H9 (cell line): ENCODE data around the gene UNC50. TPM values are rescaled to one million over a fixed set of nuclear protein-coding genes. Genes with fewer than 3 reads are reported as not detected.

Experiments used
- DNase-seq: peaks from one replicate; pipeline ENCODE4 v3.0.0-alpha.2; 2017
- H2AFZ ChIP-seq: one replicate; pipeline ENCODE4 v1.6.1; 2013; ENCODE audit warnings: mild to moderate bottlenecking, low read length, control low read depth, moderate library complexity
- H2AK5ac ChIP-seq: 2 replicates; pipeline ENCODE4 v1.6.1; 2013; ENCODE audit warnings: low read length, control low read depth, mixed read lengths; ENCODE audit not compliant: insufficient read length
- H2BK120ac ChIP-seq: one replicate; pipeline ENCODE4 v1.6.1; 2013; ENCODE audit warnings: low read depth, mild to moderate bottlenecking, low read length, control low read depth, inconsistent platforms; ENCODE audit not compliant: poor library complexity, severe bottlenecking
- H2BK12ac ChIP-seq: 2 replicates; pipeline ENCODE4 v1.6.1; 2013; ENCODE audit warnings: low read length, control low read depth, mixed read lengths, low read depth; ENCODE audit not compliant: insufficient read length
- H2BK15ac ChIP-seq: 2 replicates; pipeline ENCODE4 v1.6.1; 2013; ENCODE audit warnings: low read depth, low read length, control low read depth
- H2BK20ac ChIP-seq: one replicate; pipeline ENCODE4 v1.6.1; 2013; ENCODE audit warnings: low read depth, mild to moderate bottlenecking, low read length, control low read depth, inconsistent platforms; ENCODE audit not compliant: poor library complexity, severe bottlenecking
- H2BK5ac ChIP-seq: 2 replicates; pipeline ENCODE4 v1.6.1; 2013; ENCODE audit warnings: low read length, control low read depth, mixed read lengths; ENCODE audit not compliant: insufficient read length
- H3K14ac ChIP-seq: 2 replicates; pipeline ENCODE4 v1.6.1; 2013; ENCODE audit warnings: low read length, control low read depth; ENCODE audit not compliant: insufficient read depth
- H3K18ac ChIP-seq: 2 replicates; pipeline ENCODE4 v1.6.1; 2013; ENCODE audit warnings: low read depth, mild to moderate bottlenecking, mixed read lengths, low read length, control low read depth; ENCODE audit not compliant: insufficient read length
- H3K23ac ChIP-seq: 2 replicates; pipeline ENCODE4 v1.6.1; 2013; ENCODE audit warnings: low read length, control low read depth, mixed read lengths, low read depth; ENCODE audit not compliant: insufficient read length
- H3K23me2 ChIP-seq: 2 replicates; pipeline ENCODE4 v1.6.1; 2013; ENCODE audit warnings: low read depth, mild to moderate bottlenecking, mixed read lengths, low read length, control low read depth; ENCODE audit not compliant: insufficient read length, poor library complexity, severe bottlenecking
- H3K27ac ChIP-seq: 2 replicates; pipeline ENCODE4 v1.5.1; 2013; ENCODE audit warnings: low read length, control low read depth, mixed read lengths, low read depth; ENCODE audit not compliant: insufficient read length
- H3K27me3 ChIP-seq: 2 replicates; pipeline ENCODE4 v1.6.1; 2013; ENCODE audit warnings: low read length, control low read depth, inconsistent platforms; ENCODE audit not compliant: insufficient read depth
- H3K4ac ChIP-seq: 2 replicates; pipeline ENCODE4 v1.6.1; 2013; ENCODE audit warnings: low read depth, mild to moderate bottlenecking, control low read depth, inconsistent platforms, low read length, moderate library complexity
- H3K4me1 ChIP-seq: 2 replicates; pipeline ENCODE4 v1.6.1; 2013; ENCODE audit warnings: low read length, control low read depth, inconsistent platforms; ENCODE audit not compliant: insufficient read depth
- H3K4me2 ChIP-seq: 2 replicates; pipeline ENCODE4 v1.6.1; 2013; ENCODE audit warnings: low read length, control low read depth, mixed read lengths; ENCODE audit not compliant: insufficient read length, insufficient read depth
- H3K56ac ChIP-seq: 2 replicates; pipeline ENCODE4 v1.6.1; 2013; ENCODE audit warnings: low read depth, mild to moderate bottlenecking, mixed read lengths, low read length, control low read depth; ENCODE audit not compliant: insufficient read length
- H3K79me1 ChIP-seq: 2 replicates; pipeline ENCODE4 v1.6.1; 2013; ENCODE audit warnings: low read depth, mild to moderate bottlenecking, moderate library complexity, low read length, control low read depth, inconsistent platforms; ENCODE audit not compliant: insufficient read depth, poor library complexity, severe bottlenecking
- H3K79me2 ChIP-seq: 2 replicates; pipeline ENCODE4 v1.6.1; 2013; ENCODE audit warnings: low read length, control low read depth, inconsistent platforms; ENCODE audit not compliant: insufficient read depth
- H3K9ac ChIP-seq: 2 replicates; pipeline ENCODE4 v1.6.1; 2013; ENCODE audit warnings: low read length, control low read depth, mixed read lengths; ENCODE audit not compliant: insufficient read length; ENCODE audit errors: extremely low read depth
- H3K9me3 ChIP-seq: one replicate; pipeline ENCODE4 v1.6.1; 2013; ENCODE audit warnings: low read depth, low read length, inconsistent platforms; ENCODE audit not compliant: control insufficient read depth
- H3T11ph ChIP-seq: one replicate; pipeline ENCODE4 v1.6.1; 2013; ENCODE audit warnings: mild to moderate bottlenecking, low read length, control low read depth, inconsistent platforms
- H4K20me1 ChIP-seq: one replicate; pipeline ENCODE4 v1.6.1; 2013; ENCODE audit not compliant: control insufficient read depth, insufficient read length, insufficient read depth
- H4K5ac ChIP-seq: 2 replicates; pipeline ENCODE4 v1.6.1; 2013; ENCODE audit warnings: low read depth, mild to moderate bottlenecking, mixed read lengths, low read length, control low read depth; ENCODE audit not compliant: insufficient read length
- H4K8ac ChIP-seq: replicated peaks from 2 replicates; pipeline ENCODE4 v1.6.1; 2013; ENCODE audit warnings: low read length, control low read depth, mixed read lengths, low read depth; ENCODE audit not compliant: insufficient read length
- H4K91ac ChIP-seq: 2 replicates; pipeline ENCODE4 v1.6.1; 2013; ENCODE audit warnings: low read depth, mild to moderate bottlenecking, moderate library complexity, mixed read lengths, low read length, control low read depth; ENCODE audit not compliant: insufficient read length
- H3K27ac Mint-ChIP-seq, 3 experiments: 2 replicates in 2 of 3; 3 replicates in 1 of 3; pipeline ENCODE4 v1.8.0; 2020 to 2021; ENCODE audit warnings: mixed read lengths in 3 of 3, mild to moderate bottlenecking in 1 of 3, moderate library complexity in 1 of 3
- H3K27me3 Mint-ChIP-seq: 2 replicates; pipeline ENCODE4 v1.8.0; 2021; ENCODE audit warnings: low read depth, mild to moderate bottlenecking, moderate library complexity, mixed read lengths
- H3K36me3 Mint-ChIP-seq, 3 experiments: 2 replicates in 2 of 3; 3 replicates in 1 of 3; pipeline ENCODE4 v1.8.0; 2020 to 2021; ENCODE audit warnings: low read depth in 3 of 3, mixed read lengths in 3 of 3; ENCODE audit not compliant: insufficient read depth in 1 of 3
- H3K4me1 Mint-ChIP-seq, 2 experiments: 2 replicates each; pipeline ENCODE4 v1.8.0; 2020; ENCODE audit warnings: mixed read lengths in 2 of 2
- H3K4me3 Mint-ChIP-seq, 2 experiments: 2 replicates in 1 of 2; 3 replicates in 1 of 2; pipeline ENCODE4 v1.8.0; 2020 to 2021; ENCODE audit warnings: mild to moderate bottlenecking in 2 of 2, mixed read lengths in 2 of 2, moderate library complexity in 1 of 2
- H3K9me3 Mint-ChIP-seq, 2 experiments: 2 replicates in 1 of 2; 3 replicates in 1 of 2; pipeline ENCODE4 v1.8.0; 2020; ENCODE audit warnings: mild to moderate bottlenecking in 2 of 2, mixed read lengths in 2 of 2, moderate library complexity in 1 of 2
- CTCF ChIP-seq: fragments of 200-600 bp; sonication (generic); conservative IDR thresholded peaks from 3 replicates; pipeline ENCODE4 v1.8.0; 2021; ENCODE audit warnings: antibody characterized with exemption, mild to moderate bottlenecking
- WGBS: extraction: QIAGEN DNeasy Blood & Tissue Kit; methylation state at CpG from one replicate; pipeline ENCODE4 v1.1.7; 2013; ENCODE audit warnings: missing lambda C conversion rate, low lambda C conversion rate, mixed read lengths; ENCODE audit not compliant: insufficient read length; ENCODE audit errors: extremely low coverage; 5-methylcytosine and 5-hydroxymethylcytosine counted together
- total RNA-seq: library from RNA; stranded (reverse); gene quantifications from 2 replicates; pipeline ENCODE4 v1.2.1, GENCODE V29; 2021

UNC50 gene
- total RNA-seq, 1 experiment from 2014 or later: 35.4 TPM

GRCh38 chr2:98560256-98560771 is 48.1 kb upstream of the UNC50 start:
- Histone ChIP-seq H3K4me2 (no peak overlapping the region), H3K18ac (no peak overlapping the region), H3K27ac (no peak overlapping the region), H2BK5ac (no peak overlapping the region), H3K56ac (no peak overlapping the region), H3T11ph (no peak overlapping the region), H4K5ac (no peak overlapping the region), H3K23me2 (no peaks in the 10 kb centered on the region), H4K91ac (no peak overlapping the region), H4K8ac (no peak overlapping the region), H3K79me1 (no peaks in the 10 kb centered on the region), H2AK5ac (no peak overlapping the region), H3K27me3 (no peaks in the 10 kb centered on the region), H4K20me1 (no peaks in the 10 kb centered on the region), H2BK15ac (no peak overlapping the region), H2BK20ac (no peak overlapping the region), H3K9me3 (no peaks in the 10 kb centered on the region), H2BK120ac (no peak overlapping the region), H3K79me2 (no peaks in the 10 kb centered on the region), H3K9ac (no peak overlapping the region), H2AFZ (no peak overlapping the region), H3K4ac (no peak overlapping the region), H3K23ac (no peak overlapping the region), H3K14ac (no peak overlapping the region; the same call in 1 of the 2 replicates), H3K4me1 (no peaks in the 10 kb centered on the region), H2BK12ac (no peak overlapping the region)
- no peak for TF ChIP-seq CTCF
- Mint-ChIP-seq H3K4me1 (no peaks in the 10 kb centered on the region), H3K27me3 (no peaks in the 10 kb centered on the region), H3K4me3 (no peak overlapping the region), H3K9me3 (no peaks in the 10 kb centered on the region), H3K27ac (peak overlapping the region in 1 of 3 experiments; percentile 52; a peak in 4 of 7 replicates), H3K36me3 (peaks cover 4 to 78% (median 42%) of the 10 kb centered on the region in 3 experiments; a peak in 6 of 7 replicates)
- WGBS: no CpG with 5 or more reads among the region's 9 CpGs
- DNase-seq: no peak
